IMR-90 (cell line): ENCODE measurements around the gene OR10H2. TPM values are rescaled to one million over a fixed set of nuclear protein-coding genes. Genes with fewer than 3 reads are reported as not detected.

Source experiments
- ATAC-seq: fragments of 200-7000 bp; cut with Tn5 transposase; 2 replicates; pipeline ENCODE4 v1.9.1; 2020; ENCODE audit warnings: low read depth, mild to moderate bottlenecking, moderate library complexity
- BruUV-seq: library from RNA; stranded (reverse); fragments of 400-500 nt; replicated peaks from 2 replicates; lab custom pipeline; 2021; lab: Mats Ljungman, UMichigan
- CTCF ChIA-PET: fragments of 300-600 bp; formaldehyde crosslinking; extraction: SDS; loops from one replicate; lab custom pipeline; 2021; ENCODE audit warnings: antibody characterized with exemption; lab: Yijun Ruan, JAX
- POLR2A ChIA-PET: fragments of 300-600 bp; sonication (Branson Sonifier 250); formaldehyde crosslinking; loops from one replicate; lab custom pipeline; 2022; ENCODE audit warnings: antibody characterized with exemption; ENCODE audit not compliant: unreplicated experiment; lab: Charles Lee
- DNase-seq: peaks from one replicate; pipeline ENCODE4 v3.0.0; 2013
- H2AFZ ChIP-seq: replicated peaks from 2 replicates; pipeline ENCODE3; 2013; ENCODE audit warnings: low read length, mild to moderate bottlenecking; ENCODE audit not compliant: poor library complexity
- H2AK5ac ChIP-seq: 2 replicates; pipeline ENCODE4 v1.6.1; 2013; ENCODE audit warnings: low read depth, low read length, inconsistent platforms
- H2AK9ac ChIP-seq: replicated peaks from 2 replicates; pipeline ENCODE3; 2013; ENCODE audit warnings: mild to moderate bottlenecking, low read depth, low read length, moderate library complexity; ENCODE audit not compliant: poor library complexity
- H2BK120ac ChIP-seq: 2 replicates; pipeline ENCODE4 v1.6.1; 2013; ENCODE audit warnings: low read depth, low read length, inconsistent platforms
- H2BK15ac ChIP-seq: 3 replicates; pipeline ENCODE4 v1.6.1; 2013; ENCODE audit warnings: low read depth, low read length, inconsistent platforms
- H2BK20ac ChIP-seq: 2 replicates; pipeline ENCODE4 v1.6.1; 2013; ENCODE audit warnings: low read depth, mild to moderate bottlenecking, inconsistent platforms, low read length, moderate library complexity
- H2BK5ac ChIP-seq: 2 replicates; pipeline ENCODE4 v1.6.1; 2013; ENCODE audit warnings: mild to moderate bottlenecking, low read depth, low read length, inconsistent platforms; ENCODE audit not compliant: poor library complexity, severe bottlenecking
- H3K14ac ChIP-seq: replicated peaks from 2 replicates; pipeline ENCODE4 v1.6.1; 2013; ENCODE audit warnings: low read depth, low read length, inconsistent platforms
- H3K18ac ChIP-seq: 2 replicates; pipeline ENCODE4 v1.6.1; 2013; ENCODE audit warnings: low read depth, low read length, control low read depth
- H3K23ac ChIP-seq: 2 replicates; pipeline ENCODE4 v1.6.1; 2013; ENCODE audit warnings: low read depth, low read length, inconsistent platforms
- H3K27ac ChIP-seq: 2 replicates; pipeline ENCODE4 v1.5.1; 2013; ENCODE audit warnings: mild to moderate bottlenecking, control low read depth, low read length; ENCODE audit not compliant: insufficient read depth
- H3K27me3 ChIP-seq: 2 replicates; pipeline ENCODE4 v1.6.1; 2013; ENCODE audit warnings: low read length; ENCODE audit not compliant: control insufficient read depth, insufficient read depth
- H3K36me3 ChIP-seq: 2 replicates; pipeline ENCODE4 v1.6.1; 2013; ENCODE audit warnings: low read length, mixed read lengths; ENCODE audit not compliant: control insufficient read depth, insufficient read depth
- H3K4ac ChIP-seq: 2 replicates; pipeline ENCODE4 v1.6.1; 2013; ENCODE audit warnings: low read depth, low read length, inconsistent platforms
- H3K4me1 ChIP-seq: 2 replicates; pipeline ENCODE4 v1.6.1; 2013; ENCODE audit warnings: low read length, mixed read lengths; ENCODE audit not compliant: control insufficient read depth, insufficient read depth
- H3K4me2 ChIP-seq: 2 replicates; pipeline ENCODE4 v1.6.1; 2013; ENCODE audit warnings: low read depth, mild to moderate bottlenecking, control low read depth, low read length, moderate library complexity
- H3K4me3 ChIP-seq: 2 replicates; pipeline ENCODE4 v1.5.1; 2013; ENCODE audit warnings: low read depth, mild to moderate bottlenecking, control low read depth, low read length, moderate library complexity; ENCODE audit not compliant: insufficient read depth
- H3K56ac ChIP-seq: 2 replicates; pipeline ENCODE4 v1.6.1; 2013; ENCODE audit warnings: low read length, inconsistent platforms; ENCODE audit not compliant: insufficient read depth; ENCODE audit errors: extremely low read depth
- H3K79me1 ChIP-seq, 2 experiments: 2 replicates each; pipeline ENCODE4 v1.6.1; 2013; ENCODE audit warnings: low read length in 2 of 2, inconsistent platforms in 1 of 2, low read depth in 1 of 2
- H3K9ac ChIP-seq: 2 replicates; pipeline ENCODE4 v1.6.1; 2013; ENCODE audit warnings: low read depth, low read length, control low read depth
- H3K9me1 ChIP-seq: 2 replicates; pipeline ENCODE4 v1.6.1; 2013; ENCODE audit warnings: low read length, inconsistent platforms; ENCODE audit not compliant: insufficient read depth
- H3K9me3 ChIP-seq: 2 replicates; pipeline ENCODE4 v1.6.1; 2013; ENCODE audit warnings: low read length; ENCODE audit not compliant: control insufficient read depth, insufficient read depth
- H4K20me1 ChIP-seq: 2 replicates; pipeline ENCODE4 v1.6.1; 2013; ENCODE audit warnings: low read length, inconsistent platforms; ENCODE audit not compliant: insufficient read depth
- H4K5ac ChIP-seq: 2 replicates; pipeline ENCODE4 v1.6.1; 2013; ENCODE audit warnings: mild to moderate bottlenecking, low read depth, low read length, control low read depth
- H4K8ac ChIP-seq, 2 experiments: 2 replicates each; pipeline ENCODE4 v1.6.1; 2013; ENCODE audit warnings: low read depth in 2 of 2, low read length in 2 of 2, control low read depth in 1 of 2, inconsistent platforms in 1 of 2
- H4K91ac ChIP-seq: 2 replicates; pipeline ENCODE4 v1.6.1; 2013; ENCODE audit warnings: low read depth, low read length, inconsistent platforms; ENCODE audit not compliant: insufficient read depth
- BHLHE40 ChIP-seq: fragments of 150-350 bp; IDR thresholded peaks from 2 replicates; pipeline ENCODE4 v1.6.1; 2016; ENCODE audit warnings: mild to moderate bottlenecking, low read depth, low read length
- CEBPB ChIP-seq: IDR thresholded peaks from 2 replicates; pipeline ENCODE4 v1.6.1; 2012; ENCODE audit warnings: low read depth, low read length, improper control_type of control experiment
- CHD1 ChIP-seq: IDR thresholded peaks from 2 replicates; pipeline ENCODE4 v1.6.1; 2012; ENCODE audit warnings: low read depth, low read length, improper control_type of control experiment
- MAFK ChIP-seq: IDR thresholded peaks from 2 replicates; pipeline ENCODE4 v1.6.1; 2012; ENCODE audit warnings: low read depth, low read length, improper control_type of control experiment
- MXI1 ChIP-seq: IDR thresholded peaks from 2 replicates; pipeline ENCODE4 v1.6.1; 2012; ENCODE audit warnings: low read depth, mild to moderate bottlenecking, low read length, moderate library complexity, borderline replicate concordance
- NFE2L2 ChIP-seq: fragments of 150-350 bp; IDR thresholded peaks from 2 replicates; pipeline ENCODE4 v1.6.1; 2016; ENCODE audit warnings: low read depth, mild to moderate bottlenecking, low read length
- POLR2A ChIP-seq: IDR thresholded peaks from 2 replicates; pipeline ENCODE4 v1.6.1; 2012; ENCODE audit warnings: mild to moderate bottlenecking, low read depth, low read length
- RAD21 ChIP-seq: IDR thresholded peaks from 2 replicates; pipeline ENCODE4 v1.6.1; 2012; ENCODE audit warnings: low read length, improper control_type of control experiment
- RCOR1 ChIP-seq: IDR thresholded peaks from 2 replicates; pipeline ENCODE4 v1.6.1; 2012; ENCODE audit warnings: mild to moderate bottlenecking, low read length, improper control_type of control experiment; ENCODE audit not compliant: insufficient replicate concordance
- WGBS, 2 experiments: methylation state at CpG; one replicate each; pipeline versions ENCODE4 v1.1.5 to v1.1.7; 2013; ENCODE audit warnings: missing lambda C conversion rate in 2 of 2; ENCODE audit not compliant: insufficient read length in 1 of 2; ENCODE audit errors: extremely low coverage in 2 of 2; 5-methylcytosine and 5-hydroxymethylcytosine counted together
- dilution Hi-C: fragments of 300-500 bp; cut with HindIII; formaldehyde crosslinking; loops from one replicate; pipeline ENCODE4 v1.14.3; 2018; ENCODE audit warnings: low sequenced_read_pairs; ENCODE audit not compliant: unreplicated experiment
- in situ Hi-C: fragments of 300-500 bp; cut with MboI; formaldehyde crosslinking; loops from 3 replicates; pipeline ENCODE4 v1.14.3; 2019; ENCODE audit warnings: low sequenced_read_pairs, inconsistent platforms, mixed read lengths
- intact Hi-C: fragments of 100-400 bp; cut with micrococcal nuclease; formaldehyde crosslinking; loops from 2 replicates; pipeline ENCODE4 v1.10.0; 2022
- polyA plus RNA-seq, 3 experiments: library from polyadenylated mRNA; depleted of rRNA; stranded (reverse); fragments of >200 nt; gene quantifications; 2 replicates each; pipeline ENCODE4 v1.2.3, GENCODE V29; 2012; ENCODE audit warnings: low replicate concordance in 1 of 3
- total RNA-seq: library from RNA; depleted of rRNA; stranded (reverse); fragments of >200 nt; gene quantifications from 2 replicates; pipeline ENCODE4 v1.2.3, GENCODE V29; 2012
- TF ChIP-seq, protein P1 (sequence below): fragments of 150-350 bp; IDR thresholded peaks from 2 replicates; pipeline ENCODE4 v1.6.1; 2017; ENCODE audit warnings: mild to moderate bottlenecking, antibody characterized with exemption, low read length, low read depth

Gene OR10H2
- total and polyA plus RNA-seq, 2 of the 4 experiments (the other 2 are of a cell fraction), result not detected

DNA sequence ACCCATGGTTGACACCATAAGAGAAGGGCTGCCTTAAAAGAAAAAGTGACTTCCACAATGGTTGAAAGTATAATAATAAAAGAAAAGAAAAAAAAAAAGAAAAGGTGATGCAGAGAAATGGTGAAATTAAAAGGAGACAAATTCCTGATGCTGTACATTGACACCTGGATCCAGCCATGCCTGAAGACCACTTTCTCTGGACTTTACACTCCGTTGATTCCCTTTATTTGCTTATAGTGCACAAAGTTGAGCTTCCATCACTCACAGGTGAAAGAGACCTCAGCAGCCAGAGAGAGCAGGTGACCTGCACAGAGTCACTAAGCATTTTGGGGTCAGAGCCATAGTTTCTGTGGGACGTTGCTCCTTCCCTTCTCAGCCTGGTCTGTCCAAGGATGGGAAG is 47.4 kb downstream of the OR10H2 start:
- H3K14ac ChIP-seq, result no peak overlapping the region
- H3K56ac ChIP-seq, result no peak overlapping the region
- POLR2A ChIA-PET, result no interaction called here
- H3K4me2 ChIP-seq, result no peak overlapping the region
- no peaks in the 10 kb centered on the region for H3K4me1 ChIP-seq
- WGBS, 2 experiments, result no CpG with 5 or more reads among the region's 2 CpGs
- no peak for ATAC-seq
- H4K5ac ChIP-seq, result no peak overlapping the region
- no peaks in the 10 kb centered on the region for H3K9me1 ChIP-seq
- TF ChIP-seq RAD21, result no peak
- no peak for TF ChIP-seq MXI1
- TF ChIP-seq RCOR1, result no peak
- TF ChIP-seq CHD1, result no peak
- no peak for TF ChIP-seq NFE2L2
- TF ChIP-seq MAFK, result no peak
- no peak for TF ChIP-seq POLR2A
- TF ChIP-seq BHLHE40, result no peak
- TF ChIP-seq, protein P1, sequence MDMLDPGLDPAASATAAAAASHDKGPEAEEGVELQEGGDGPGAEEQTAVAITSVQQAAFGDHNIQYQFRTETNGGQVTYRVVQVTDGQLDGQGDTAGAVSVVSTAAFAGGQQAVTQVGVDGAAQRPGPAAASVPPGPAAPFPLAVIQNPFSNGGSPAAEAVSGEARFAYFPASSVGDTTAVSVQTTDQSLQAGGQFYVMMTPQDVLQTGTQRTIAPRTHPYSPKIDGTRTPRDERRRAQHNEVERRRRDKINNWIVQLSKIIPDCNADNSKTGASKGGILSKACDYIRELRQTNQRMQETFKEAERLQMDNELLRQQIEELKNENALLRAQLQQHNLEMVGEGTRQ, result no peak
- TF ChIP-seq CEBPB, result no peak
- BruUV-seq, result no TSS peak
- in situ Hi-C loops (loop anchor here (10.0 kb wide), 1 partner anchor 100 kb away; the partner anchor contains the start of gene CYP4F12), intact Hi-C loops (no loop called here), dilution Hi-C loops (no loop called here)
- H2AFZ ChIP-seq, result no peak overlapping the region
- no peak overlapping the region for H3K9ac ChIP-seq
- no peaks in the 10 kb centered on the region for H4K20me1 ChIP-seq
- H2AK9ac ChIP-seq, result no peak overlapping the region
- no peak overlapping the region for H3K4me3 ChIP-seq
- no peaks in the 10 kb centered on the region for H3K27me3 ChIP-seq
- no peak overlapping the region for H4K8ac ChIP-seq
- H2BK120ac ChIP-seq, result no peak overlapping the region
- H2BK20ac ChIP-seq, result no peak overlapping the region
- DNase-seq, result no peak
- no peak overlapping the region for H2BK15ac ChIP-seq
- no peak overlapping the region for H3K18ac ChIP-seq
- CTCF ChIA-PET, result no interaction called here
- H2AK5ac ChIP-seq, result no peak overlapping the region
- no peak overlapping the region for H4K91ac ChIP-seq
- H3K23ac ChIP-seq, result no peak overlapping the region
- H3K36me3 ChIP-seq, result no peaks in the 10 kb centered on the region
- no peak overlapping the region for H3K4ac ChIP-seq
- no peak overlapping the region for H2BK5ac ChIP-seq
- no peak overlapping the region for H3K27ac ChIP-seq
- peaks cover 47% of the 10 kb centered on the region for H3K9me3 ChIP-seq
- no peaks in the 10 kb centered on the region for H3K79me1 ChIP-seq
